GM12878 (cell line): Measurements from ENCODE around the gene PRDM16.

Source experiments
- CREB1 ChIP-seq: IDR thresholded peaks from 2 replicates; pipeline ENCODE4 v1.6.1; 2012; ENCODE audit warnings: low read depth, mild to moderate bottlenecking, inconsistent platforms
- HDAC2 ChIP-seq: fragments of 200-600 bp; sonication (generic); IDR thresholded peaks from 2 replicates; pipeline ENCODE4 v1.6.1; 2017
- POLR2AphosphoS2 ChIP-seq: IDR thresholded peaks from 2 replicates; pipeline ENCODE4 v1.6.1; 2011; ENCODE audit warnings: low read depth, mild to moderate bottlenecking, low read length, improper control_type of control experiment, moderate library complexity
- YY1 ChIP-seq: IDR thresholded peaks from 2 replicates; pipeline ENCODE4 v1.6.1; 2011; ENCODE audit warnings: low read depth, mild to moderate bottlenecking, low read length
- ZZZ3 ChIP-seq: IDR thresholded peaks from 2 replicates; pipeline ENCODE4 v1.6.1; 2011; ENCODE audit warnings: low read depth; ENCODE audit not compliant: control insufficient read depth, insufficient read length
- TF ChIP-seq, protein P1 (sequence below), 3 experiments: IDR thresholded peaks in 2 of 3; conservative IDR thresholded peaks in 1 of 3; 2 replicates each; pipeline ENCODE4 v1.5.1; 2011; ENCODE audit warnings: low read depth in 3 of 3, low read length in 3 of 3, mild to moderate bottlenecking in 3 of 3, control low read depth in 2 of 3, moderate library complexity in 2 of 3, inconsistent platforms in 1 of 3, mixed read lengths in 1 of 3; ENCODE audit not compliant: control insufficient read depth in 2 of 3, insufficient read depth in 1 of 3; ENCODE audit errors: extremely low read depth in 1 of 3
- TF ChIP-seq, protein P2 (sequence below): IDR thresholded peaks from 2 replicates; pipeline ENCODE4 v1.6.1; 2012; ENCODE audit warnings: improper control_type of control experiment, low read depth, low read length; ENCODE audit not compliant: insufficient replicate concordance

DNA sequence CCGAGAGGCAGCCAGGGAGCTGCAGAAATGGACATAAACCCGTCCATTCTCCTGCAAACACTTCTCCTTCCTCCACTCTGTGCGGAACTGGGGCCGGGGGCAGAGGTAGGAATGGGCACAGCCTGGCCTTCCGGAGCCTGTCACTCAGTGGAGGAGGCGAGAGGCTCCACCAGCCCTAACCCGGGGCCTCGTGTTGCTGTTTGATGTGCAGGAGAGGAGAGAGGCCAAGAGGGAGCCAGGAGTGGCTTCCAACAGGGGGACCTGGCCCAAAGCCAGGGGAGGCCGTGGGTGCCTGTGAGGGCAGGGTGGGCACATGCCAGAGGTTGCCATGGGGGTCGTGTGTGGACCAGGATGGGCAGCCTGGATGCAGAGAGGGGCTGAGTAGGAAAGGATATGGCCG lies 227.3 kb downstream of the PRDM16 start:
- no peak for TF ChIP-seq ZZZ3
- TF ChIP-seq POLR2AphosphoS2 = no peak
- no peak for TF ChIP-seq HDAC2
- no peak for TF ChIP-seq CREB1
- TF ChIP-seq, protein P1, sequence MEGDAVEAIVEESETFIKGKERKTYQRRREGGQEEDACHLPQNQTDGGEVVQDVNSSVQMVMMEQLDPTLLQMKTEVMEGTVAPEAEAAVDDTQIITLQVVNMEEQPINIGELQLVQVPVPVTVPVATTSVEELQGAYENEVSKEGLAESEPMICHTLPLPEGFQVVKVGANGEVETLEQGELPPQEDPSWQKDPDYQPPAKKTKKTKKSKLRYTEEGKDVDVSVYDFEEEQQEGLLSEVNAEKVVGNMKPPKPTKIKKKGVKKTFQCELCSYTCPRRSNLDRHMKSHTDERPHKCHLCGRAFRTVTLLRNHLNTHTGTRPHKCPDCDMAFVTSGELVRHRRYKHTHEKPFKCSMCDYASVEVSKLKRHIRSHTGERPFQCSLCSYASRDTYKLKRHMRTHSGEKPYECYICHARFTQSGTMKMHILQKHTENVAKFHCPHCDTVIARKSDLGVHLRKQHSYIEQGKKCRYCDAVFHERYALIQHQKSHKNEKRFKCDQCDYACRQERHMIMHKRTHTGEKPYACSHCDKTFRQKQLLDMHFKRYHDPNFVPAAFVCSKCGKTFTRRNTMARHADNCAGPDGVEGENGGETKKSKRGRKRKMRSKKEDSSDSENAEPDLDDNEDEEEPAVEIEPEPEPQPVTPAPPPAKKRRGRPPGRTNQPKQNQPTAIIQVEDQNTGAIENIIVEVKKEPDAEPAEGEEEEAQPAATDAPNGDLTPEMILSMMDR (IDR thresholded peaks at IDR 0.05 in 2 of 3, conservative IDR thresholded peaks at IDR 0.05 in 1 of 3; ENCODE audit: control insufficient read depth in 2 of 3, extremely low read depth in 1 of 3, insufficient read depth in 1 of 3, low read depth in 3 of 3, low read length in 3 of 3) = no peak
- TF ChIP-seq YY1 = no peak
- TF ChIP-seq, protein P2, sequence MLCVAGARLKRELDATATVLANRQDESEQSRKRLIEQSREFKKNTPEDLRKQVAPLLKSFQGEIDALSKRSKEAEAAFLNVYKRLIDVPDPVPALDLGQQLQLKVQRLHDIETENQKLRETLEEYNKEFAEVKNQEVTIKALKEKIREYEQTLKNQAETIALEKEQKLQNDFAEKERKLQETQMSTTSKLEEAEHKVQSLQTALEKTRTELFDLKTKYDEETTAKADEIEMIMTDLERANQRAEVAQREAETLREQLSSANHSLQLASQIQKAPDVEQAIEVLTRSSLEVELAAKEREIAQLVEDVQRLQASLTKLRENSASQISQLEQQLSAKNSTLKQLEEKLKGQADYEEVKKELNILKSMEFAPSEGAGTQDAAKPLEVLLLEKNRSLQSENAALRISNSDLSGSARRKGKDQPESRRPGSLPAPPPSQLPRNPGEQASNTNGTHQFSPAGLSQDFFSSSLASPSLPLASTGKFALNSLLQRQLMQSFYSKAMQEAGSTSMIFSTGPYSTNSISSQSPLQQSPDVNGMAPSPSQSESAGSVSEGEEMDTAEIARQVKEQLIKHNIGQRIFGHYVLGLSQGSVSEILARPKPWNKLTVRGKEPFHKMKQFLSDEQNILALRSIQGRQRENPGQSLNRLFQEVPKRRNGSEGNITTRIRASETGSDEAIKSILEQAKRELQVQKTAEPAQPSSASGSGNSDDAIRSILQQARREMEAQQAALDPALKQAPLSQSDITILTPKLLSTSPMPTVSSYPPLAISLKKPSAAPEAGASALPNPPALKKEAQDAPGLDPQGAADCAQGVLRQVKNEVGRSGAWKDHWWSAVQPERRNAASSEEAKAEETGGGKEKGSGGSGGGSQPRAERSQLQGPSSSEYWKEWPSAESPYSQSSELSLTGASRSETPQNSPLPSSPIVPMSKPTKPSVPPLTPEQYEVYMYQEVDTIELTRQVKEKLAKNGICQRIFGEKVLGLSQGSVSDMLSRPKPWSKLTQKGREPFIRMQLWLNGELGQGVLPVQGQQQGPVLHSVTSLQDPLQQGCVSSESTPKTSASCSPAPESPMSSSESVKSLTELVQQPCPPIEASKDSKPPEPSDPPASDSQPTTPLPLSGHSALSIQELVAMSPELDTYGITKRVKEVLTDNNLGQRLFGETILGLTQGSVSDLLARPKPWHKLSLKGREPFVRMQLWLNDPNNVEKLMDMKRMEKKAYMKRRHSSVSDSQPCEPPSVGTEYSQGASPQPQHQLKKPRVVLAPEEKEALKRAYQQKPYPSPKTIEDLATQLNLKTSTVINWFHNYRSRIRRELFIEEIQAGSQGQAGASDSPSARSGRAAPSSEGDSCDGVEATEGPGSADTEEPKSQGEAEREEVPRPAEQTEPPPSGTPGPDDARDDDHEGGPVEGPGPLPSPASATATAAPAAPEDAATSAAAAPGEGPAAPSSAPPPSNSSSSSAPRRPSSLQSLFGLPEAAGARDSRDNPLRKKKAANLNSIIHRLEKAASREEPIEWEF = no peak
